GM12878 (cell line): Measurements from ENCODE around the gene TIMP3. TPM values are rescaled to one million over a fixed set of nuclear protein-coding genes. Genes with fewer than 3 reads are reported as not detected.

Source experiments
- ATAC-seq: fragments of 200-7000 bp; cut with Tn5 transposase; 3 replicates; pipeline ENCODE4 v1.9.1; 2020; ENCODE audit warnings: mild to moderate bottlenecking, moderate library complexity
- BruUV-seq: library from RNA; stranded (reverse); fragments of 400-500 nt; replicated peaks from 2 replicates; lab custom pipeline; 2021; lab: Mats Ljungman, UMichigan
- CTCF ChIA-PET: fragments of 300-600 bp; sonication (Branson Sonifier 250); formaldehyde crosslinking; extraction: SDS; loops from one replicate; lab custom pipeline; 2021; ENCODE audit warnings: inconsistent platforms; lab: Yijun Ruan, JAX
- POLR2A ChIA-PET: fragments of 350-600 bp; formaldehyde crosslinking; extraction: SDS; loops from one replicate; lab custom pipeline; 2021; ENCODE audit warnings: inconsistent platforms; lab: Charles Lee
- RAD21 ChIA-PET: fragments of 300-600 bp; sonication (Branson Sonifier 250); formaldehyde crosslinking; loops from one replicate; lab custom pipeline; 2023; ENCODE audit warnings: antibody characterized with exemption; ENCODE audit not compliant: unreplicated experiment; lab: Charles Lee
- SMC1A ChIA-PET: fragments of 300-600 bp; sonication (Branson Sonifier 250); formaldehyde crosslinking; loops from one replicate; lab custom pipeline; 2023; ENCODE audit not compliant: unreplicated experiment, uncharacterized antibody; lab: Charles Lee
- DNase-seq: peaks from one replicate; pipeline ENCODE4 v3.0.0-alpha.2; 2011; ENCODE audit warnings: low read depth, low spot score
- FAIRE-seq: peaks from 3 replicates; lab custom pipeline; 2011; peaks lifted over from hg19 to GRCh38; lab: Jason Lieb, UNC
- H2AFZ ChIP-seq: 2 replicates; pipeline ENCODE4 v1.6.0; 2011; ENCODE audit warnings: low read depth, low read length, control low read depth; ENCODE audit not compliant: control insufficient read depth
- H3K27ac ChIP-seq: 2 replicates; pipeline ENCODE4 v1.5.1; 2011; ENCODE audit warnings: control low read depth; ENCODE audit not compliant: control insufficient read depth, insufficient read depth
- H3K27me3 ChIP-seq, 2 experiments: replicated peaks in 1 of 2; 2 replicates each; pipeline versions ENCODE4 v1.6.0 to v1.6.1; 2011; ENCODE audit warnings: low read length in 1 of 2; ENCODE audit not compliant: control insufficient read depth in 2 of 2, insufficient read depth in 2 of 2
- H3K36me3 ChIP-seq, 2 experiments: 2 replicates each; pipeline ENCODE4 v1.5.1; 2011; ENCODE audit warnings: low read length in 1 of 2; ENCODE audit not compliant: control insufficient read depth in 2 of 2, insufficient read depth in 2 of 2
- H3K4me1 ChIP-seq: 2 replicates; pipeline ENCODE4 v1.6.1; 2011; ENCODE audit warnings: mild to moderate bottlenecking, low read length, moderate library complexity, mixed read lengths; ENCODE audit not compliant: control insufficient read depth, insufficient read depth
- H3K4me2 ChIP-seq: 2 replicates; pipeline ENCODE4 v1.6.0; 2011; ENCODE audit warnings: control low read depth; ENCODE audit not compliant: control insufficient read depth, insufficient read depth
- H3K4me3 ChIP-seq: fragments of 200-600 bp; sonication (generic); 2 replicates; pipeline ENCODE4 v1.5.1; 2016
- H3K79me2 ChIP-seq: 2 replicates; pipeline ENCODE4 v1.6.0; 2011; ENCODE audit warnings: low read length; ENCODE audit not compliant: control insufficient read depth, insufficient read depth
- H3K9ac ChIP-seq: 2 replicates; pipeline ENCODE4 v1.8.0; 2011; ENCODE audit warnings: low read length, control low read depth, mixed read lengths; ENCODE audit not compliant: control insufficient read depth, insufficient read depth
- H3K9me3 ChIP-seq: replicated peaks from 3 replicates; pipeline ENCODE4 v1.5.1; 2011; ENCODE audit warnings: mild to moderate bottlenecking, low read length; ENCODE audit not compliant: control insufficient read depth, insufficient read depth
- H4K20me1 ChIP-seq: 2 replicates; pipeline ENCODE4 v1.6.0; 2011; ENCODE audit not compliant: control insufficient read depth, insufficient read depth
- BMI1 ChIP-seq: fragments of 450-650 bp; IDR thresholded peaks from 2 replicates; pipeline ENCODE4 v1.6.1; 2016; ENCODE audit warnings: mild to moderate bottlenecking, moderate library complexity, borderline replicate concordance
- BRCA1 ChIP-seq: IDR thresholded peaks from 2 replicates; pipeline ENCODE4 v1.6.1; 2011; ENCODE audit warnings: low read depth, low read length, improper control_type of control experiment
- E2F8 ChIP-seq: fragments of 450-650 bp; IDR thresholded peaks from 2 replicates; pipeline ENCODE4 v1.6.1; 2018; ENCODE audit warnings: mild to moderate bottlenecking, low read depth, moderate library complexity; ENCODE audit not compliant: partially characterized antibody
- SPI1 ChIP-seq: IDR thresholded peaks from 2 replicates; pipeline ENCODE4 v1.6.1; 2011; ENCODE audit warnings: low read depth, mild to moderate bottlenecking, low read length, moderate library complexity, borderline replicate concordance; ENCODE audit not compliant: insufficient read depth
- ZBED1 ChIP-seq: IDR thresholded peaks from 2 replicates; pipeline ENCODE4 v1.6.1; 2016; ENCODE audit warnings: borderline replicate concordance
- ZBTB33 ChIP-seq: fragments of 450-650 bp; IDR thresholded peaks from 2 replicates; pipeline ENCODE4 v1.6.1; 2017; ENCODE audit warnings: mild to moderate bottlenecking
- WGBS: methylation state at CpG from one replicate; pipeline ENCODE4 v1.1.6; 2016; ENCODE audit warnings: low lambda C conversion rate; ENCODE audit not compliant: insufficient replicate concordance, insufficient coverage; ENCODE audit errors: missing lambda C conversion rate; 5-methylcytosine and 5-hydroxymethylcytosine counted together
- in situ Hi-C: fragments of 300-500 bp; cut with MboI; formaldehyde crosslinking; loops from 9 replicates; pipeline ENCODE4 v1.14.3; 2018; ENCODE audit warnings: mixed read lengths
- intact Hi-C: fragments of 100-400 bp; cut with micrococcal nuclease; formaldehyde crosslinking; loops from one replicate; pipeline ENCODE4 v1.14.2; 2022; ENCODE audit not compliant: unreplicated experiment
- polyA plus RNA-seq, 11 experiments: library from polyadenylated mRNA; depleted of rRNA in 4 of 11; unstranded in 6 of 11; stranded (reverse) in 5 of 11; fragments of >200 nt; fragmentation: Nextera tagmentation in 4 of 11; fragmentation: Illumina TruSeq in 1 of 11; extraction: Ambion mirVana in 4 of 11; extraction: Trizol in 1 of 11; gene quantifications; 1 replicate in 1 of 11; 2 replicates in 10 of 11; pipeline versions ENCODE4 v1.2.1 to v1.2.3, GENCODE V29; 2011 to 2016; ENCODE audit warnings: inconsistent platforms in 2 of 11, missing spikeins in 2 of 11, low read depth in 1 of 11
- total RNA-seq, 4 experiments: library from RNA; depleted of rRNA in 3 of 4; stranded (reverse); fragments of >200 nt in 3 of 4; fragmentation: Illumina TruSeq in 1 of 4; extraction: Trizol in 1 of 4; gene quantifications; 2 replicates each; pipeline versions ENCODE4 v1.2.1 to v1.2.3, GENCODE V29; 2013 to 2021

The TIMP3 gene
- total and polyA plus RNA-seq, 10 of the 15 experiments (the other 5 are each of a cell fraction or from before 2014, with no cell fraction given): 0.01 to 0.74 (median 0.27) TPM; not detected in 5

- TF ChIP-seq E2F8: no peak
- TF ChIP-seq BMI1: no peak
- TF ChIP-seq ZBED1: no peak
- TF ChIP-seq SPI1: no peak
- TF ChIP-seq, all 136 proteins: peak for 0
Observed at GRCh38 chr22:32839831-32840584, 38.5 kb downstream of the TIMP3 start (continued).

- ChIA-PET CTCF (no interaction called here), POLR2A (no interaction called here), SMC1A (no interaction called here), RAD21 (no interaction called here)
- intact Hi-C loops: no loop called here
- Histone ChIP-seq H3K4me1 (no peaks in the 10 kb centered on the region), H3K9me3 (no peaks in the 10 kb centered on the region), H3K4me2 (no peak overlapping the region), H4K20me1 (no peaks in the 10 kb centered on the region), H3K36me3 (no peaks in the 10 kb centered on the region), H3K27ac (no peak overlapping the region), H2AFZ (no peak overlapping the region), H3K79me2 (no peaks in the 10 kb centered on the region), H3K4me3 (no peak overlapping the region), H3K9ac (no peak overlapping the region), H3K27me3 (peaks cover 3 to 4% of the 10 kb centered on the region in 2 experiments; a peak in 2 of 4 replicates)
- TF ChIP-seq ZBTB33: no peak
- TF ChIP-seq BRCA1: no peak
- in situ Hi-C loops: loop anchor here (5.0 kb wide), 1 partner anchor 49 kb away; no protein-coding TSS in a partner anchor
- ATAC-seq (no peak), FAIRE-seq (no peak), DNase-seq (no peak)
- no TSS peak for BruUV-seq
- WGBS: 8% methylated on average over 6 of the region's 6 CpGs
Observed at GRCh38 chr22:32841175-32841574, 39.7 kb downstream of the TIMP3 start.
